Mucosa of rectum (tissue), 2 donors: Measurements from ENCODE around the gene FBXL15.

Source experiments
- H3K27ac ChIP-seq, 2 donors: one replicate each; pipeline ENCODE4 v1.7.0; 2013; ENCODE audit warnings: inconsistent platforms in 2 of 2, low read depth in 2 of 2, low read length in 2 of 2
- H3K27me3 ChIP-seq, 2 donors: one replicate each; pipeline ENCODE4 v1.7.0; 2013; ENCODE audit warnings: low read length in 2 of 2; ENCODE audit not compliant: control insufficient read depth in 2 of 2, insufficient read depth in 2 of 2
- H3K36me3 ChIP-seq, 2 donors: one replicate each; pipeline ENCODE4 v1.7.0; 2013; ENCODE audit warnings: low read length in 2 of 2; ENCODE audit not compliant: control insufficient read depth in 2 of 2, insufficient read depth in 2 of 2
- H3K4me1 ChIP-seq, 2 donors: one replicate each; pipeline ENCODE4 v1.7.0; 2013; ENCODE audit warnings: low read length in 2 of 2, mild to moderate bottlenecking in 1 of 2; ENCODE audit not compliant: control insufficient read depth in 2 of 2, insufficient read depth in 2 of 2
- H3K4me3 ChIP-seq, 2 donors: one replicate each; pipeline ENCODE4 v1.7.0; 2013; ENCODE audit warnings: low read length in 2 of 2
- H3K9ac ChIP-seq, 2 donors: one replicate each; pipeline ENCODE4 v1.7.0; 2013; ENCODE audit warnings: low read length in 2 of 2, low read depth in 1 of 2, mild to moderate bottlenecking in 1 of 2
- H3K9me3 ChIP-seq, 2 donors: one replicate each; pipeline ENCODE4 v1.7.0; 2013; ENCODE audit warnings: low read length in 2 of 2; ENCODE audit not compliant: control insufficient read depth in 2 of 2
- donor health status: healthy.
- donor health status: Normal muscosa, but diverticular disease.

FBXL15 gene

DNA sequence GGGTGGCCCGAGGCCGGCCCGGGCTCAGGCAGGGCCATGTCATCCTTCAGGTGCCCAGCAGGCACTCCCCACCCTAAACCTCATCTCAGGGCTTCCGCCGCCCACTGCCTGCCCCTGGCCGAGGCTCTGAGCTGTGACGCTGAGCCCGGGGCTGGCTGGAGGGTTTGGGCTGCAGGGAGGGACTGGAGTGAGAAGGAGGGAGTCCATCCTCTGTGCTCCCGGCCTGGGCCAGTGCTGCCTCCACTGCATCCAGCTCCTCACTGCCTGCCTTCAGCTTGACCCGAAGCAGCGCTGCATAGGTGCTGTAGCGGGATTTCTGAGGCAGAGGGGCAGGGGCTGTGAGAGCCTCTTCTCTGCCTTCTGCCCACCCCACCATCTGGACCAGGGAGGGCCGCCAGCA, 17.5 kb upstream of the FBXL15 start:
- Histone ChIP-seq H3K27ac (peak overlapping the region in 1 of 2 donors; percentile 16), H3K4me1 (peaks cover 8 to 11% of the 10 kb centered on the region in 2 donors), H3K9ac (no peak overlapping the region), H3K27me3 (peaks cover 8 to 10% of the 10 kb centered on the region in 2 donors), H3K9me3 (no peaks in the 10 kb centered on the region), H3K36me3 (peaks cover 6 to 17% of the 10 kb centered on the region in 2 donors), H3K4me3 (no peak overlapping the region)

DNA sequence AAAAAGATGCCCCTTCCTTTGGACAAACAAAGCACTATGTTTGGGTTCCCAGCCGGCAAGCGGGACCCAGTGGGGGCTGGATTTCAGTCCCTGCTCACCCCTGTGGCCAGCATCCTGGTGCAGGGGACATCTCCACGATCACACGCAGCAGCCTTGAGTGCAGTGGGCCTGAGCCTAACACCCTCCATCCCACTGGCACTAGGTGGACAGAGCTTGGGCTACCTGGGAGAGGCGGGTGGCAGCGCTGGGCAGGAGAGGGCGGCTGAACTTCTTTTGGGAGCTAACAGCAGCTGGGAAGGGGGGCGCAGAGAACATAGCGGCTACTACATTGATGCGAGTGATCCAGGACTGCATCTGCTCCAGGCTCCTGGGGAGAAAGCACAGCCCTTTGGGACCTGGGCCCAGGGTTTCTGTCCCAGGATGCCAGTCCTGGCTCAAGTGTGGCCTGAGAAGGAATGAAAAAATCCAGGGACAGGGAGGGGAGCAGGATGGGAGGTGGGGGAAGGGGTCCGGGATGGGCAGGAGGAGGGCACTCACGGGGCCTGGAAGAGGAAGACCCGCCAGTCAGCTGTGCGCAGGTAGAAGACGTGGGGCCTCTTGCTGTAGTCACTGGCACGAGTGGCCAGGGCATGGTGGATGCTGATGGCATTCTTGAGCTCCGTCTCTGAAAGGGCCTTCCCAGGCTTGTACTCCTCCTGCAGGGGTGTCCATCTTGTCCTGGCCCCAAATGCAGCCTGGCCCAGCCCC, 16.1 kb upstream of the FBXL15 start:
- H3K27ac ChIP-seq: peak overlapping the region in 1 of 2 donors; percentile 23
- no peak overlapping the region for H3K4me3 ChIP-seq
- no peak overlapping the region for H3K9ac ChIP-seq
- H3K4me1 ChIP-seq: peaks cover 7% of the 10 kb centered on the region in 2 donors
- no peaks in the 10 kb centered on the region for H3K9me3 ChIP-seq
- H3K36me3 ChIP-seq: peaks cover 6 to 13% of the 10 kb centered on the region in 2 donors
- peaks cover 12 to 19% of the 10 kb centered on the region in 2 donors for H3K27me3 ChIP-seq

DNA sequence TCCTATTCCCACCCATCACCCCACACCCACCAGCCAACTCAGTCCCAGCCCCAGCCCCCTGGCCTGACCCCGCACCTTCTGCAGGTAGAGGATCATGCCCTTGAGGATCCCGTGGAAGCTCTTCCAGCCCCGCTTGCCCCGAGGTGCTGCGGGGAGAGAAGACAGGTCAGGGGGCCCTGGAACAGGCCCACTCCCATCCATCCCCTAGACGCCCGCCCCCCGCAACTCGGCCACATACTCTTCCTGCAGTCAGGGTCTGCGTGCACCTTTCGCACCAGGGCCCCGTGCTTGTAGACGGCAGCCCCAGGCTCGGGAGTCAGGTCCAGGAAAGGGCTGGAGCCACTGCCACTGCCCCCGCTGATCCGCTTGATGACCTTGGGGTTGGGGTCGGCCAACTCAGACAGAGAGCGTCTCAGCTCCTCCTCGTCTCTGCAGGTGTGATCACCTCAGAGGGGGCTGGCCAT, 15.5 kb upstream of the FBXL15 start:
- Histone ChIP-seq H3K9me3 (no peaks in the 10 kb centered on the region), H3K9ac (no peak overlapping the region), H3K27me3 (peaks cover 19 to 25% of the 10 kb centered on the region in 2 donors), H3K27ac (peak overlapping the region in 1 of 2 donors; percentile 56), H3K4me1 (peaks cover 2 to 4% of the 10 kb centered on the region in 2 donors), H3K4me3 (no peak overlapping the region), H3K36me3 (peaks cover 6 to 13% of the 10 kb centered on the region in 2 donors)

DNA sequence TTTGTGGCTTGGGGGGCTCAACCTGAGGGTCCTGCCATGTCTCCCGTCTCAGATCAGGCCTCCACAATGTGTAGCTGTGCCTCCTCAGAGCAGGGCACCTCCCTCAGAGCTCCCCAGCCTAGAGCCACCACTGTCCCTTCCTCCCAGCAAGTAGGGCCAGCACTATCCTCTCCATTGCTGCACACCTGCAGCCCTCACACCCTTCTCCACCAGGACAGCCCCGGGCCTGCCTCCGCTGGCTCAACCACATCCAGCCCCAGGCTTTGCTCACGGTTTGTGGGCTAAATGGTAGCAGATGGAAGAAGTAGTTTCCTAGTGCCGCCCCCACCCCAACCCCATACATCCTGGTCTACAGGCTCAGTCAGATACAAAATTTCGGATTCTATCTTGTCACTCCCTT, 15.0 kb upstream of the FBXL15 start:
- peaks cover 3 to 4% of the 10 kb centered on the region in 2 donors for H3K4me1 ChIP-seq
- peak overlapping the region in 1 of 2 donors; percentile 56 for H3K27ac ChIP-seq
- H3K27me3 ChIP-seq: peaks cover 21 to 28% of the 10 kb centered on the region in 2 donors
- peaks cover 6 to 10% of the 10 kb centered on the region in 2 donors for H3K36me3 ChIP-seq
- no peak overlapping the region for H3K9ac ChIP-seq
- no peaks in the 10 kb centered on the region for H3K9me3 ChIP-seq
- H3K4me3 ChIP-seq: no peak overlapping the region

DNA sequence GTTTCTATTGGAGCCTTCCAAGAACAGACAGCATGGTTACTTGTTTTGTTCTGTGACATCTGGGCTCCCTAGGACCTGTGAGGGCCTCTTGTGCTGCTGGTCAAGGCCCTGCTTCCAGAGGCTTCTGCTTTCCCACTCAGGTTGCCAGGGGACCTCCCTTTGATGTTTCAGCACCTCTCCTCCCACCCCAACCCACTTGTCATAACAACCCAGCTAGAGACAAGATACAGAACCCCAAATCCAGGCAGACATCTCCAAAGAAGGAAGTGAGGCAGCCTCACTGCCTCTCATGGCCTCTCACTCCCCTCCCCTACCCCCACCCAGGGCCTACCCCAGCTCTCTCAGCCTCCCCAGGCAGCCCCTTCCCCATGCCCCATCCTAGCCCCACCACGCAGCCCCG, 13.8 kb upstream of the FBXL15 start:
- Histone ChIP-seq H3K4me3 (no peak overlapping the region), H3K27me3 (peaks cover 30 to 39% of the 10 kb centered on the region in 2 donors), H3K4me1 (peaks cover 3 to 4% of the 10 kb centered on the region in 2 donors), H3K36me3 (no peaks in the 10 kb centered on the region), H3K9me3 (no peaks in the 10 kb centered on the region), H3K27ac (peak overlapping the region in 1 of 2 donors; percentile 56), H3K9ac (no peak overlapping the region)

DNA sequence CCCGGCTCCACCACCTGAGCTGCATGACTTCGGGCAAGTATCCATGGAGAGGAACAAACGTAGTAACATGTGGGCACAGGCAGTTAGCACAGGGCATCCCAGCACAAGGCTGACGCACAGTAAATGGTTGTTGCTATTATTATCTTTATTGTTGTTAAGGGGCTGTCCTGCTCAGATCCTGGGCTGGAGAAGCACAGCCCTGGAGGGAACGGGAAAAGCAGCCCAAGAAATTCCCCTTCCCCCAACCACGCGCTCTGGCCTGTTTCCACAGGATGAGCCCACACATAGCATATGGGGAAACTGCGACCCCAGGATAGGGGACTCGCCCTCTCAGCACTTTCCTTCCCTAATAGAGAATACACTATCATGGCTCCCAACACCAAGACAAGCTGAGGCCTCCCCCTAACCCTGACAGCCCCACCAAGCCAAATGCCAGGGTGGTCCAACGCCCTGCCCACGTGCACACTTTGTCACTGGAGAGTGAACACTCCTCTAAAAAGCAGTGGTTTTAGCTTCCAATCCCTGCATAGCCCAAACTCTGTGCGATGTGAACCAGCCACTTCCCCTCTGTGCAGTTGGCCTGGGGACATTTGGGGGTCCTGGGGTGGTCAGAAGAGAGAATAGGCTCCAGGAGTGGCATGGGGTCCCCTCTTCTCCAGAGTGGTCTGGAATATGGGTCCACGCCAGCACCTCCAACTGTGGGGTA, 13.1 kb upstream of the FBXL15 start:
- Histone ChIP-seq H3K27ac (peak overlapping the region; percentile 34 to 69), H3K4me1 (peaks cover 3 to 4% of the 10 kb centered on the region in 2 donors), H3K36me3 (no peaks in the 10 kb centered on the region), H3K9ac (no peak overlapping the region), H3K4me3 (no peak overlapping the region), H3K9me3 (no peaks in the 10 kb centered on the region), H3K27me3 (peaks cover 38 to 46% of the 10 kb centered on the region in 2 donors)

DNA sequence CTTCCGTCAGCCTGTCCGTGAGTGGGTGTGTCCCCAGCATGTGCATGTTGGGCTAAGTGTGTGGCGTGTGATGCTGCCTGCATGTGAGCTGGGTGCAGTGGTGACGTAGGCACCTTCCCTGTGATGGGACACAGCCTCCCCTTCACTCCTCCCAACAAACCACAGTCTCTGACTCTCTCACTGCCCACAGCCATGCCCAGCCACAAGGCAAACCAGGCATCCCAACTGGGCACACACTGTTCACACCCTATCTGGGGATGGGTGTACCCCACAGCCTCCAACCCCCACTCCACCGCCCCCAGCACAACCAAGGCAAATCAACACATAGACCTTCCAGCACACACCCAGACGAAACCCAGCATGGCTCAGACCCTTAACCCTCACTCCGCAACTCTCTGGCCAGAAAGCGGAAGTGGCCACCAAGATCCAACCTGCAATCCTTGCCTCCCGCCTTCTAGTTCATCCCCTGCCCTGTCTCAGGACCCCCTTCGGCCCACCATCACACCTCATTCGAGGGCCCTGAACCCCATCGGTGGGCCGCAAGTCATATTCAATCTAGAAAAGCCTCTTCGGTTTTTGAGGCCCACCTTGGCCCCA, 12.4 kb upstream of the FBXL15 start:
- Histone ChIP-seq H3K9me3 (no peaks in the 10 kb centered on the region), H3K27ac (peak overlapping the region; percentile 34 to 69), H3K36me3 (no peaks in the 10 kb centered on the region), H3K4me1 (peaks cover 3 to 4% of the 10 kb centered on the region in 2 donors), H3K9ac (no peak overlapping the region), H3K4me3 (peak overlapping the region; percentile 31 to 49), H3K27me3 (peaks cover 40 to 51% of the 10 kb centered on the region in 2 donors)

DNA sequence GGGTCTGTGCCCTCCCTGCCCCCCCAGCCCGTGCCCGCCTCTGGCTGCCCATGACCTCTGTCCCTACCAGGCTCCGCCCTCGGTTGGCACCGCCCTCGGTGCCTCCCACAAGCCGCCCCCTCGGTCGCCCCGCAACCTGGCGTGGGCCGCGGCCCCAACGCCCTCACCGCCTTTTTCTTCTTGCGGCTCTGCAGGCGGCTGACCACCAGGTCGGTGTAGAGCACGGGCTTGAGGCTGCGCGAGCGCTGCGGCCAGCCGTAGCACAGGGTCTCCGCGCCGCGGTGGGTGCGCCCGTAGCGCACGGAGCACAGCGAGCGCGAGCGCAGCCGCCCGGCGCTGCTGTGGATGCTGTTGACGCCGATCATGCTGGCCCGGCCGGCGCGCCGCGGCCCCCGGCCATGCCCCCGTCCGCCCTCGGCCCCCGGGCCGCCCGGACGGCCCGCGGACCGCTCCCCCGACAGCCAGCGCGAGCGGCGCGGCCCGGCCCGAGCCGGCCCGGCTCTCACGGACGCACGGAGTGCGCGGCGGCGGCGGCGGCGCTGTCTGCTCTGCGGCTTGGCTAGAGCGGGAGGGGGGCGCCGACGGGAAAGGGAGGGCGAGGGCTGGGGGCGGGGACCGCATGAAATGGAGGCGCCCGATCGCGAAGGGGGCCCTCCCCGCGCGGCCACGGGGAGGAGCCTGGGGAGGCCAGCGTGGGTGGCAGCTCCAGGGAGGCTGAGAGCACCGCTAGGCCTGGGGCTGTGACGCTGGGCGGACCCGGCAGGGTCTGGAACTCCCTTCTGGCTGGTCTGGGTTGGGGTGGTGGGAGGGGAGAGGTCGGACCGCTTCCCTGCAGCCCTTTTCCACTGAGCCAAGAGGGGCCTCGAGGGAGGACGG, 11.7 kb upstream of the FBXL15 start:
- Histone ChIP-seq H3K4me1 (peaks cover 3 to 4% of the 10 kb centered on the region in 2 donors), H3K36me3 (no peaks in the 10 kb centered on the region), H3K9ac (no peak overlapping the region), H3K4me3 (peak overlapping the region; percentile 31 to 49), H3K27ac (peak overlapping the region in 1 of 2 donors; percentile 63), H3K9me3 (no peaks in the 10 kb centered on the region), H3K27me3 (peaks cover 40 to 51% of the 10 kb centered on the region in 2 donors)

DNA sequence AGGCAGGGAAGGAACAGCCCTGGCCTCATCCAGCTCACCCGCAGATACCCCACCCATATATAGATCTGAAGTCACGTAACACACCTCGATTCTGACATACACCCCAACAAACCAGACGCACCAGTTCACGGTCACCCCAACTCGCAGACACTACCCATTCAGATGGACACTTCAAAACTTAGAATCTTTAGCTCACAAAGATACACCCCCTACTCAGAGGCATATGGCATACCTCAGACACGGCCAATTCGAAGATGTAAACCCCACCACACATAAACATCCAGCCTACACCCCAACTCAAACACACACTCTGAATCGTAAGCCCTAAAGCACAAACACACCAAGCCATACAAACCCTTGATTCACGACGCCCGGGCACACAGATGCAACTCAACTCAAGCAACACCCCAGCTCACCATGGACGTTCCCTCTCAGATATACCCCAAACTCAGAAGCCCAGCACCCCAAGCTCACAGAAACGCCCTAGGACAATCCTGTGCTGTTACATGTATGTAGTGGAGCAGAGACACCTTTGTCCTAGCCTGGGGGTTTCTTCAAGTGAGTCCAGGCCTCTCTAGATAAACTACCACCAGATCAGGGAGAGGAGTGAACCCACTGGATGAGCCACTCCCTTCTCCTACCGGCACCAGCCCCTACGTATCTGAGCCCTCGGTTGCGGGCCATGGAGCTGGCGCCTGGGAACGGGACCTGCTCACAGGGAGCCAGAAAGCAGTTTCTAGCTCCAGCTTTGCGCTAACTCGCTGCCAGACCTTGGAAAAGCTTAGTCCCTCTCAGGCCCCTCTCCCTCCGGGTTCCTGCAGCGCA, 10.8 kb upstream of the FBXL15 start:
- Histone ChIP-seq H3K4me3 (peak overlapping the region; percentile 27 to 37), H3K9ac (peak overlapping the region in 1 of 2 donors; percentile 47)

More for the DNA sequence above, 10.8 kb upstream of the FBXL15 start:
- Histone ChIP-seq H3K27me3 (peaks cover 44 to 54% of the 10 kb centered on the region in 2 donors), H3K4me1 (peaks cover 3 to 4% of the 10 kb centered on the region in 2 donors), H3K27ac (peak overlapping the region in 1 of 2 donors; percentile 63), H3K9me3 (no peaks in the 10 kb centered on the region), H3K36me3 (no peaks in the 10 kb centered on the region)
